Mucosa of stomach (tissue), 1 donor: ENCODE data around the gene EDEM1.
A peak's percentile ranks its signal among the peaks of the same experiment; 100 is the strongest.
"Not testable (repeated sequence)": the region's sequence is repeated elsewhere in the genome, so short reads cannot be mapped to it uniquely, and the experiment has no call there.

Experiments
- H3K27me3 ChIP-seq: one replicate; pipeline ENCODE4 v1.7.0; 2013; ENCODE audit warnings: mild to moderate bottlenecking, low read length; ENCODE audit not compliant: control insufficient read depth, insufficient read depth
- H3K36me3 ChIP-seq: one replicate; pipeline ENCODE4 v1.7.0; 2013; ENCODE audit warnings: low read length; ENCODE audit not compliant: control insufficient read depth, insufficient read depth
- H3K4me1 ChIP-seq: one replicate; pipeline ENCODE4 v1.7.0; 2013; ENCODE audit warnings: mild to moderate bottlenecking, low read length; ENCODE audit not compliant: control insufficient read depth, insufficient read depth
- H3K4me3 ChIP-seq: one replicate; pipeline ENCODE4 v1.7.0; 2013; ENCODE audit warnings: low read length
- H3K9ac ChIP-seq: one replicate; pipeline ENCODE4 v1.7.0; 2013; ENCODE audit warnings: mild to moderate bottlenecking, low read length, moderate library complexity
- H3K9me3 ChIP-seq: one replicate; pipeline ENCODE4 v1.7.0; 2013; ENCODE audit warnings: mild to moderate bottlenecking, low read length, moderate library complexity; ENCODE audit not compliant: control insufficient read depth
- donor health status: Pancreatic carcinoma.

Gene EDEM1

DNA sequence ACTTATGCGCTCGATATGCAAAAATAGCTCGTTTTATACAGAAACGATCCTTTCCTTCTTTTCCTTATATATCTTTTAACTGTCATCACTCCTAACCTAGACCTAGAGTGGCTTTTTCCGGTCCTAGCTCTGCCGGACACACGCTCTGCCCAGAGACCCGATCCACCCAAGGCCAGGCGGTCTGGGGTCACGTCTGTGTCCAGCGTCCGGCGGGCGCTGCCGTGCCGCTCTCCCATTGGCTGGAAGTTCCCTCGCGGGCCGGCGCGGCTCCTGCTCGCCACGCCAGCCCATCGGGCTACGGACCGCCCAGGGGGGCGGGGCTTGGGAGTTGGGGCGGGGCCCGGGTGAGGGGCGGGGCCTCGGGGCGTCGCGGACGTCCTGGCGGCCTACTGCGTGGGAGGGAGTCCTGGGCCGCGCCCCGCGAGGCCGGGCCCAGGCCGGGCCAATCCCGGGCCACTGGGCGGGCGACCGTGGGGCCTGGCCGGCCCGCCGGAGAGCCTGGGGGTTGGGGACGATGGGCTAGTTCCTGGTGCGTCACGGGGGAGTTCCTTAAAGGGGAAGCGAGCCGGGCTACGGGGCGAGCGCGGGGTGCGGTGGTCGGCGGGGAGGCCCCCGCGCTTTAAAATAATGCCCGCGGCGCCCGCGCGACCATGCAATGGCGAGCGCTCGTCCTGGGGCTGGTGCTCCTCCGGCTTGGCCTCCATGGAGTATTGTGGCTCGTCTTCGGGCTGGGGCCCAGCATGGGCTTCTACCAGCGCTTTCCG is at the start of gene EDEM1:
Gene EDEM1 (plus strand): TSS at position 552 of the 764 bp plus-strand sequence. CDS start 99 bp downstream, at position 651.
- Histone ChIP-seq H3K27me3 (no peaks in the 10 kb centered on the region), H3K4me3 (peak within 1 kb of the TSS; percentile 73), H3K9me3 (no peaks in the 10 kb centered on the region), H3K36me3 (no peaks in the 10 kb centered on the region), H3K4me1 (peaks cover 32% of the 10 kb centered on the region), H3K9ac (peak within 1 kb of the TSS; percentile 88)

DNA sequence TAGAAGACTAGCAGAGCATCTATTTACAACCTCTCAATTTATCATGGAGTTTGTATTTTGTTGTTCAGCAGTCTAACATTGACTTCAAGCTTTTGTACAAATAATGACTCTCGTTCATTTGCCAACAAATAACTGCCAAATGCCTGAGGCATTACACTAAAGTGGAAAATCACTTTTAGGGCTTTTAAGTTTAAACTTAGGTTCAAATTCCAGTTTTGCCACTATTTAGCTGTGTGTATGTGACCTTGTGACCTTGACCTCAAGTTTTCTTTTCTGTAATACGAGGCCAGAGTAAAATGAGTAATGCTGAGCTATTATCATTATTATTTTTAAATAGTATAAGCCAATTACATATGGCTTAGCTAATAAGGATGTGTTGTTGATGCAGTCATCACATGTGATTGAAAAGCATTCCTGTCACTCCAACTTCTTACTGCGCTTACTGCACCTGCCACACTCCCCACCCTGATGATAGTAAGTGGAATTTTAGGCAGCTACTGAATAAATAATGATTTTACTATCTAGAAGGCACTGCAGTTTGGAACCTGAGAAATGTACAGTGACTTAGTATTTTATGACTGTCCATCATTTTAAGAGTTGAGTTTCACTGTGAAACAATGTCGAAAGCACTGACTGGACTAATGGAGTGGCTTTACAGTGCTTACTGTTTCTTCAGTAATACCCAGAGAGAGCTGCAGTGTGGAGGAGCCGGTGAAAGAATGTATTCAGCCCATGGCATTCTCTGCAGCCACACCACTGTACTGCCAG is 49.1 kb upstream of the EDEM1 start:
- Histone ChIP-seq H3K9me3 (no peaks in the 10 kb centered on the region), H3K4me3 (no peak overlapping the region), H3K4me1 (peaks cover 5% of the 10 kb centered on the region), H3K36me3 (no peaks in the 10 kb centered on the region), H3K27me3 (no peaks in the 10 kb centered on the region), H3K9ac (no peak overlapping the region)

DNA sequence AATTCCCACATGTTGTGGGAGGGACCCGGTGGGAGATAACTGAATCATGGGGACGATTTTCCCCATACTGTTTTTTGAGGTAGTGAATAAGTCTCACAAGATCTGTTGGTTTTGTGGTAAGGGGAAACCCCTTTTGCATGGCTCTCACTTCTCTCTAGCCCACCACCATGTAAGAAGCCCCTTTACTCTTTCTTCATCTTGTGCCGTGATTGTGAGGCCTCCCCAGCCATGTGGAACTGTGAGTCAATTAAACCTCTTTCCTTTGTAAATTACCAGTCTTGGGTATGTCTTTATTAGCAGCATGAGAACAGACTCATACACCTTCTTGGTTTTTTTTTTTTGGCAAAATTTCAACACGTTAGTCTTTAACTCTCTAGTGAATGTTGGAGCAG is 47.3 kb upstream of the EDEM1 start:
- H3K9me3 ChIP-seq = no peaks in the 10 kb centered on the region
- no peak overlapping the region for H3K9ac ChIP-seq
- no peak overlapping the region for H3K4me3 ChIP-seq
- H3K36me3 ChIP-seq = no peaks in the 10 kb centered on the region
- H3K27me3 ChIP-seq = no peaks in the 10 kb centered on the region
- peaks cover 18% of the 10 kb centered on the region for H3K4me1 ChIP-seq

DNA sequence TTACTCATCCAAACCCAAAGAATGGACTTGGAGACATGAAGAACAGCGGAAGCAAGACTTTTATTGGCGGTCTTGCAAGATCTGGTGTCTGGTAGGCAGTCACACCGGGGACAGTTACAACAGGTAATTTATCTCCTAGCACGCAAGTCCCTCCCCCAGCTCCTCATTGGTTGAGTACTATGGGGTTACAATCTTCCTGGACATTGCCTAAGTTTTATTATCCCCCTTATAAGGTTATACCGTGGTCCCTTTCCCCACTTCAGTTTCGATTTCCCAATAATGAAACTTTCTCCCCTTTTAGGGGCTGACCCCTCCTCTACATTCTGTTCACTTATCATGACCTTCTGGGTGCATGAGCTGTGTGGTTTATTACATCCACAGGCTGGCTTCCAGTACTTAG is 46.7 kb upstream of the EDEM1 start:
- Histone ChIP-seq H3K27me3 (no peaks in the 10 kb centered on the region), H3K9ac (no peak overlapping the region), H3K4me3 (no peak overlapping the region), H3K9me3 (no peaks in the 10 kb centered on the region), H3K4me1 (peaks cover 20% of the 10 kb centered on the region), H3K36me3 (no peaks in the 10 kb centered on the region)

DNA sequence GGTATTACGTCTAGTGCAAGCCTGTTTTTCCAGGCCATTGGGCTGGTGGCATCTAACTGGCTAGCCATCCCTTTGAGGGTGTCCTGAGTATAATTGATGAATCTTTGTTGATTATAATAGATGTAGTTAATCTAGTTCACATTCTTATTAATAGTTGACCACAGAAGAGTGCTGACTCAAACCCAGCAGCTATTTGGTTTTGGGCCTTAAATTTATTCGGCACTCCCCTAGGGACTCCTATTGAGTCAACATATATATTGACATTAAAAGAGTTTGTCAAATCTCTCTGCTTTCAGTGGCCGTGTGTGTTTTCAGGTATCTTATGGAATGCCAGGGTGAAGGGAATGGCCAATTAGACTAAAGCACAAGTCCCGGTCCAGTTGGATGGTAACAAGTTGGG is 45.7 kb upstream of the EDEM1 start:
- Histone ChIP-seq H3K9ac (no peak overlapping the region), H3K4me3 (no peak overlapping the region), H3K27me3 (no peaks in the 10 kb centered on the region), H3K9me3 (no peaks in the 10 kb centered on the region), H3K4me1 (peaks cover 20% of the 10 kb centered on the region), H3K36me3 (no peaks in the 10 kb centered on the region)

DNA sequence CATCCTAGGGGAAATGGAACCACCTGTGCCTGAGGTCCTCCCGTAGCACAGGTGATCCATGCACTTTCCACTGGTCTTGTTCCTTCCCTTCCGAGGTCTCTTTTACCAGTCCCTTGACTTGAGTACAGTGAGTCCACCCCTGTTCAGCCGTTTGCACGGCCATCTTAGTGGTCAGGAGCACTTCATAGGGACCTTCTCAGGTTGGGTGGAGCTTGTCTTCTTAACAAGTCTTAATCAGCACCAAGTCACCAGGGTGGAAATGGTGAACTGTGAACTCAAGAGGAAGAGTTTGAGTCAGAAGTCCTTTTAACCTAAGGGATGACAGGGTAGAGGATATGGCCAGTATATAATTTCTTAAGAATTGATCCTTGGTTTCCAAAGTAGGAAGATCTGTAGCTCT is 44.0 kb upstream of the EDEM1 start:
- H3K9ac ChIP-seq = no peak overlapping the region
- no peaks in the 10 kb centered on the region for H3K27me3 ChIP-seq
- H3K9me3 ChIP-seq = no peaks in the 10 kb centered on the region
- no peaks in the 10 kb centered on the region for H3K36me3 ChIP-seq
- H3K4me3 ChIP-seq = no peak overlapping the region
- H3K4me1 ChIP-seq = peaks cover 20% of the 10 kb centered on the region

DNA sequence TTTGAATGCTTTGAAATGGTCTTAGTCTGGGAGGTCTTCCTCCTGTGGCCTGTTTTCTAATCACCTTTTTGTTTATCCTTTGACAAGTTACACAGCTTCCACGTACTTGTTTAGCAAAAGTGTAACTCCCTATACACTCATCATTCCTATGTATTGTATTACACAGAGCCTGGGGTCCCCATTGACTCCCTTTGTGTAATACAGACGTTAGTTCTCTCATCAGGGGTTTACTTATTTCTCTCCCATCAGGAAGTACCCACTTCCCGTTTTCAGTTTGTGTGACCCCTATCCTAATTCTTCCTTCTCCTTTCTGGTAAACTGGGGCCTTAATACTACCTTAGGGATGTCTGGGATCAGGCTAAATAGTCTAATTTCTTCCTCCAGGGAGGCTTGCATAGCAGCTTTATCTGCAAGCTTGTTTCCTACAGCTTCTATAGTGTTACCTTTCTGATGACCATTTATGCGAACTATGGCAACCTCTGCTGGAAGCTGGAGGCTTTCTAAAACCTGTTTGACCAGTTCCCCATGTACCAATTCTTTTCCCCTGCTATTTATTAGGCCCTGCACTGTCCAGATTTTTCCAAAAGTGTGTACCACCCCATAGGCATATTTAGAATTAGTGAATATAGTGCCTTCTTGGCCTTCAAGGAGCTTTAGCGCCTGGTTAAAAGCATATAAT is 43.1 kb upstream of the EDEM1 start:
- Histone ChIP-seq H3K9me3 (no peaks in the 10 kb centered on the region), H3K36me3 (no peaks in the 10 kb centered on the region), H3K4me1 (peaks cover 20% of the 10 kb centered on the region), H3K4me3 (no peak overlapping the region), H3K27me3 (no peaks in the 10 kb centered on the region), H3K9ac (no peak overlapping the region)

DNA sequence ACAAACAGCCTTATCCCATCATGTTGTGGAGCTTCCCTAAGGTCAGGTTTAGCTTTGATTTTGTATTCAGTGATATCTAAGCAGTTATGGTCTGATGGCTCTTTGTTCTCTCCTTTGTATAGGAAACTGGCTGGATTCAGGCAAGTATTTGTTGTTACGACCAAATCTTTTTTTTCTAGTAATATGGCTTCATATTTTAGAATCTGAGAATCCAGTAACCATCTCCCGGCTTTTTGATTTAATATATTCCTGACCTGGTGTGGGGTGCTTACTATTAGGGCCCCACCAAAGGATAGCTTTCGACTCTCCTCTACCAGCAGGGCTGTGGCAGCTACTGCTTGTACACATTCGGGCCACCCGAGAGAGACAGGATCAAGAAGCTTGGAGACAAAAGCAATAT is 42.4 kb upstream of the EDEM1 start:
- Histone ChIP-seq H3K9ac (no peak overlapping the region), H3K27me3 (no peaks in the 10 kb centered on the region), H3K4me3 (no peak overlapping the region), H3K9me3 (no peaks in the 10 kb centered on the region), H3K4me1 (peaks cover 20% of the 10 kb centered on the region), H3K36me3 (no peaks in the 10 kb centered on the region)

DNA sequence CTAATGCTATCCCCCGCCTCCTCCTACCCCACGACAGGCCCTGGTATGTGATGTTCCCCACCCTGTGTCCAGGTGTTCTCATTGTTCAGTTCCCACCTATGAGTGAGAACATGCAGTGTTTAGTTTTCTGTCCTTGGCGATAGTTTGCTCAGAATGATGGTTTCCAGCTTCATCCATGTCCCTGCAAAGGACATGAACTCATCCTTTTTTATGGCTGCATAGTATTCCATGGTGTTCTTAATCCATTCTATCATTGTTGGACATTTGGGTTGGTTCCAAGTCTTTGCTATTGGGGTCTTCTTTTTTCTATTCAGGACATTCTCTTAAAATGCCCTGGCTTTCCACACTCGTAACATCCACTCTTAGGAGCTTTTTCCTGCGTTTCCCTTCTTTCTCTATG is 40.4 kb upstream of the EDEM1 start:
- H3K4me3 ChIP-seq, H3K9me3 ChIP-seq, H3K36me3 ChIP-seq, H3K9ac ChIP-seq, H3K27me3 ChIP-seq: not testable (repeated sequence)
- H3K4me1 ChIP-seq = peaks cover 14% of the 10 kb centered on the region

DNA sequence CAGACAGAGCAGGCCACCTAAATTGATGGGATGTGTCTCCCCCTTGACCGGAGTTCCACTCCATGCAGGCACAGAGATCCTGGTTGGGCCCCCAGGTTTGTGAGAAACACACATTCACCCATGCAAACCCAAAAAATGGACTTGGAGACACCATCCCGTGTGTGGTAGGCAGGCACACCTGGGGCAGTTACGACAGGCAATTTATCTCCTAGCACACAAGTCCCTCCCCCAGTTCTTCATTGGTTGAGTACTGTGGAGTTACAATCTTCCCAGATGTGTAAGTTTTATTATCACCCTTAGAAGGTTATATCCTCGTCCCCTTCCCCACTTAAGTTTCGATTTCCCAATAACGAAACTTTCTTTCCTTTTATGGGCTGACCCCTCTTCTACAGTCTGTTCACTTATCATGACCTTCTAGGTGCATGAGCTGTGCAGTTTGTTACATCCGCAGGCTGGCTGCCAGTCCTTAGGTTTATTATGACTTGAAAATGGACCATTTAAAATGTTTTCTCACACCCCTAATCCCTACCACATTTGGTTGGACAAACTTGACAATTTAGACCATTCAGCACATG is 38.1 kb upstream of the EDEM1 start:
- Histone ChIP-seq H3K4me3 (no peak overlapping the region), H3K4me1 (peaks cover 10% of the 10 kb centered on the region), H3K9ac (no peak overlapping the region), H3K36me3 (no peaks in the 10 kb centered on the region), H3K9me3 (no peaks in the 10 kb centered on the region), H3K27me3 (no peaks in the 10 kb centered on the region)

DNA sequence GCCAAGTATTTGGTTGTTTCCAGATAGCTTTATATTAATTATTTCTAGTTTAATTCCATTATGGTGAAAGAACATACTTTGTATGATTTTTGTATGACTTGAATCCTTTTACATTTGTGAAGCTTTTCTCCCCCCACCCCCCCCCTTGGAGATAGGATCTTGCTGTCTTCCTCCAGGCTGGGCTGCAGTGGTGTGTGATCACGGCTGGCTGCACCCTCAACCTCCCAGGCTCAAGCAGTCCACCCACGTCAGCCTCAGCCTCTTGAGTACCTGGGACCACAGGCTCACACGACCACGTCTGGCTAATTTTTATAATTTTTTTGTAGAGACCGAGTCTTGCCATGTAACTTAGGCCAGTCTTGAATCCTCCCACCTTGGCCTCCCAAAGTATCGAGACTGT is 35.9 kb upstream of the EDEM1 start:
- Histone ChIP-seq H3K36me3 (no peaks in the 10 kb centered on the region), H3K27me3 (no peaks in the 10 kb centered on the region), H3K9ac (no peak overlapping the region), H3K4me1 (no peaks in the 10 kb centered on the region), H3K9me3 (no peaks in the 10 kb centered on the region), H3K4me3 (no peak overlapping the region)

DNA sequence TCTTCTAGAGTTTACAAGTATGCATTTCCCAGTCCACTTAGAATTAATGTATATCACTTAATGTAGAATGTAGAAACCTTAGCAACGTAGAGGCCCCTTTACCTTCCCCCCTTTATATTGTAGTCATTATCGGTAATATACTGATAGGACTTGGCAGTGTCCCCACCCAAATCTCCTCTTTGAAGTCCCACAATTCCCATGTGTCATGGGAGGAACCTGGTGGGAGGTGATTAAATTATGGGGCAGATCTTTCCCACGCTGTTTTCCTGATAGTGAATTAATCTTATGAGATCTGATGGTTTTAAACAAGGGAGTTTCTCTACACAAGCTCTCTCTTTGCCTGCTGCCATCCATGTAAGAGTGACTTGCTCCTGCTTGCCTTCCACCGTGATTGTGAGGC is 34.4 kb upstream of the EDEM1 start:
- Histone ChIP-seq H3K27me3 (no peaks in the 10 kb centered on the region), H3K4me1 (no peaks in the 10 kb centered on the region), H3K9ac (no peak overlapping the region), H3K36me3 (no peaks in the 10 kb centered on the region), H3K9me3 (no peaks in the 10 kb centered on the region), H3K4me3 (no peak overlapping the region)
